HepG2 (cell line): Measurements from ENCODE around the gene PKIB. TPM values are rescaled to one million over a fixed set of nuclear protein-coding genes. Genes with fewer than 3 reads are reported as not detected.

Source experiments
- ATAC-seq: fragments of 200-7000 bp; cut with Tn5 transposase; 3 replicates; pipeline ENCODE4 v1.9.1; 2020; ENCODE audit warnings: mild to moderate bottlenecking, moderate library complexity
- BruUV-seq: library from RNA; stranded (reverse); fragments of 400-500 nt; replicated peaks from 2 replicates; lab custom pipeline; 2021; lab: Mats Ljungman, UMichigan
- CTCF ChIA-PET: fragments of 300-600 bp; formaldehyde crosslinking; extraction: SDS; loops from one replicate; lab custom pipeline; 2021; ENCODE audit warnings: low total read pairs, inconsistent platforms, low intra/inter-chr PET ratio; lab: Yijun Ruan, JAX
- POLR2A ChIA-PET: fragments of 350-600 bp; sonication (Branson Sonifier 250); formaldehyde crosslinking; loops from one replicate; lab custom pipeline; 2020; ENCODE audit warnings: antibody characterized with exemption, inconsistent platforms; lab: Yijun Ruan, JAX
- DNase-seq: peaks from one replicate; pipeline ENCODE4 v3.0.0-alpha.2; 2015; ENCODE audit warnings: low spot score
- FAIRE-seq: peaks from 3 replicates; lab custom pipeline; 2011; peaks lifted over from hg19 to GRCh38; lab: Jason Lieb, UNC
- H2AFZ ChIP-seq: one replicate; pipeline ENCODE4 v1.6.1; 2011; ENCODE audit warnings: low read length, inconsistent platforms
- H3K27ac ChIP-seq: fragments of 300-600 bp; 3 replicates; pipeline ENCODE4 v1.8.0; 2011; ENCODE audit warnings: mixed run types, mild to moderate bottlenecking, mixed read lengths, low read length, inconsistent platforms; ENCODE audit not compliant: insufficient read depth; ENCODE audit errors: extremely low read length
- H3K27me3 ChIP-seq, 2 experiments: fragments of 200-600 bp in 1 of 2; 2 replicates in 1 of 2; 3 replicates in 1 of 2; pipeline versions ENCODE4 v1.6.0 to v1.8.0; 2011; ENCODE audit warnings: low read length in 2 of 2, mild to moderate bottlenecking in 2 of 2, moderate library complexity in 2 of 2, inconsistent platforms in 1 of 2; ENCODE audit not compliant: insufficient read depth in 2 of 2, control insufficient read depth in 1 of 2
- H3K36me3 ChIP-seq, 2 experiments: fragments of 200-600 bp in 1 of 2; replicated peaks in 1 of 2; 2 replicates in 1 of 2; 3 replicates in 1 of 2; pipeline versions ENCODE4 v1.5.1 to v1.8.0; 2011; ENCODE audit warnings: low read length in 2 of 2, inconsistent platforms in 1 of 2; ENCODE audit not compliant: insufficient read depth in 2 of 2, control insufficient read depth in 1 of 2
- H3K4me1 ChIP-seq: 2 replicates; pipeline ENCODE4 v1.5.1; 2012; ENCODE audit warnings: low read length, inconsistent platforms; ENCODE audit not compliant: insufficient read depth
- H3K4me2 ChIP-seq: 2 replicates; pipeline ENCODE4 v1.6.0; 2011; ENCODE audit warnings: low read depth, low read length, inconsistent platforms
- H3K4me3 ChIP-seq, 3 experiments: fragments of 200-600 bp in 1 of 3; sonication (generic), shearing (Covaris generic) in 1 of 3; replicated peaks in 1 of 3; 2 replicates each; pipeline ENCODE4 v1.5.1; 2011 to 2016; ENCODE audit warnings: low read length in 3 of 3, inconsistent platforms in 2 of 3, low read depth in 2 of 3, mild to moderate bottlenecking in 2 of 3, control low read depth in 1 of 3, mixed read lengths in 1 of 3; ENCODE audit not compliant: insufficient read depth in 1 of 3
- H3K79me2 ChIP-seq: one replicate; pipeline ENCODE4 v1.6.1; 2011; ENCODE audit warnings: low read length, inconsistent platforms; ENCODE audit not compliant: insufficient read depth
- H3K9ac ChIP-seq: 2 replicates; pipeline ENCODE4 v1.6.0; 2011; ENCODE audit warnings: mild to moderate bottlenecking, low read depth, low read length, inconsistent platforms; ENCODE audit not compliant: insufficient read depth
- H3K9me3 ChIP-seq: 2 replicates; pipeline ENCODE4 v1.5.1; 2012; ENCODE audit warnings: mild to moderate bottlenecking, low read length
- H4K20me1 ChIP-seq: 2 replicates; pipeline ENCODE4 v1.6.0; 2011; ENCODE audit warnings: inconsistent platforms, mild to moderate bottlenecking, low read length, moderate library complexity; ENCODE audit not compliant: insufficient read depth
- GZF1 ChIP-seq: sonication (generic); formaldehyde crosslinking; IDR thresholded peaks from 2 replicates; pipeline ENCODE4 v1.5.1; 2020; ENCODE audit warnings: mild to moderate bottlenecking, missing genetic modification reagents
- HNRNPLL ChIP-seq: fragments of 200-400 bp; formaldehyde crosslinking; IDR thresholded peaks from 2 replicates; pipeline ENCODE4 v1.6.1; 2017; ENCODE audit warnings: mild to moderate bottlenecking, low read depth, low read length; ENCODE audit not compliant: poor library complexity, severe bottlenecking
- PAF1 ChIP-seq: IDR thresholded peaks from 2 replicates; pipeline ENCODE4 v1.6.1; 2016; ENCODE audit warnings: missing genetic modification reagents, missing compliant biosample characterization
- PAX8 ChIP-seq: sonication (generic); formaldehyde crosslinking; IDR thresholded peaks from 2 replicates; pipeline ENCODE4 v1.8.0; 2022; ENCODE audit warnings: mild to moderate bottlenecking, missing genetic modification reagents, borderline replicate concordance
- ZBTB43 ChIP-seq: sonication (generic); formaldehyde crosslinking; conservative IDR thresholded peaks from 2 replicates; pipeline ENCODE4 v1.4.0; 2020; ENCODE audit warnings: missing genetic modification reagents
- ZBTB7B ChIP-seq: sonication (generic); formaldehyde crosslinking; IDR thresholded peaks from 2 replicates; pipeline ENCODE4 v1.4.0; 2020; ENCODE audit warnings: missing genetic modification reagents
- ZKSCAN1 ChIP-seq: fragments of 150-350 bp; IDR thresholded peaks from 2 replicates; pipeline ENCODE4 v1.6.1; 2014; ENCODE audit warnings: low read length
- ZNF20 ChIP-seq: sonication (generic); formaldehyde crosslinking; IDR thresholded peaks from 2 replicates; pipeline ENCODE4 v1.4.0; 2020; ENCODE audit warnings: mild to moderate bottlenecking, moderate library complexity, missing genetic modification reagents
- ZNF230 ChIP-seq: sonication (generic); formaldehyde crosslinking; IDR thresholded peaks from 2 replicates; pipeline ENCODE4 v1.4.0; 2020; ENCODE audit warnings: mild to moderate bottlenecking, missing genetic modification reagents
- ZNF234 ChIP-seq: sonication (generic); formaldehyde crosslinking; conservative IDR thresholded peaks from 2 replicates; pipeline ENCODE4 v1.5.1; 2020; ENCODE audit warnings: mild to moderate bottlenecking, missing genetic modification reagents
- ZNF562 ChIP-seq: sonication (generic); formaldehyde crosslinking; IDR thresholded peaks from 2 replicates; pipeline ENCODE4 v1.8.0; 2022; ENCODE audit warnings: missing genetic modification reagents, borderline replicate concordance
- ZNF616 ChIP-seq: sonication (generic); formaldehyde crosslinking; IDR thresholded peaks from 2 replicates; pipeline ENCODE4 v1.5.0; 2020; ENCODE audit warnings: low read depth, mild to moderate bottlenecking, missing genetic modification reagents
- ZXDC ChIP-seq: sonication (generic); formaldehyde crosslinking; IDR thresholded peaks from 2 replicates; pipeline ENCODE4 v1.5.0; 2020; ENCODE audit warnings: mild to moderate bottlenecking, missing genetic modification reagents
- in situ Hi-C: cut with HindIII; loops from 2 replicates; pipeline ENCODE4 v1.10.0; 2017; ENCODE audit warnings: low pct_unique_long_range_greater_than_20kb; ENCODE audit not compliant: extremely low pct_ligation_motif_present
- intact Hi-C: fragments of 100-400 bp; cut with micrococcal nuclease; formaldehyde crosslinking; loops from one replicate; pipeline ENCODE4 v1.10.0; 2022; ENCODE audit not compliant: unreplicated experiment
- polyA plus RNA-seq, 8 experiments: library from polyadenylated mRNA; depleted of rRNA in 3 of 8; stranded (reverse) in 7 of 8; unstranded in 1 of 8; fragments of >200 nt; fragmentation: Illumina TruSeq in 4 of 8; extraction: Trizol in 4 of 8; gene quantifications; 2 replicates each; pipeline versions ENCODE4 v1.2.1 to v1.2.3, GENCODE V29; 2011 to 2016; ENCODE audit warnings: low read depth in 4 of 8, missing spikeins in 1 of 8, mixed read lengths in 1 of 8; ENCODE audit not compliant: insufficient read depth in 1 of 8
- total RNA-seq, 5 experiments: library from RNA; depleted of rRNA; stranded (reverse); fragments of >200 nt; fragmentation: Illumina TruSeq; extraction: Trizol; gene quantifications; 2 replicates each; pipeline ENCODE4 v1.2.3, GENCODE V29; 2016; ENCODE audit warnings: low read depth in 1 of 5

PKIB gene
- total and polyA plus RNA-seq, 2 of the 13 experiments (the other 11 are each of a cell fraction or from before 2014, with no cell fraction given) = 1.4 to 1.5 TPM

GRCh38 chr6:122760330-122760729 lies 150.1 kb downstream of the PKIB start:
- POLR2A ChIA-PET = no interaction called here

GRCh38 chr6:122766256-122766655 lies 156.1 kb downstream of the PKIB start:
- POLR2A ChIA-PET = no interaction called here
- DNase-seq (no peak), FAIRE-seq (no peak), ATAC-seq (no peak)
- no peaks in the 10 kb centered on the region for H3K36me3 ChIP-seq
- peaks cover 6% of the 10 kb centered on the region for H3K4me1 ChIP-seq
- no peaks in the 10 kb centered on the region for H3K9me3 ChIP-seq
- H3K9ac ChIP-seq = no peak overlapping the region
- in situ Hi-C loops (no loop called here), intact Hi-C loops (no loop called here)
- BruUV-seq = no TSS peak
- no peak overlapping the region for H3K27ac ChIP-seq
- H3K4me3 ChIP-seq = no peak overlapping the region
- CTCF ChIA-PET = no interaction called here
- H4K20me1 ChIP-seq = no peaks in the 10 kb centered on the region
- no peaks in the 10 kb centered on the region for H3K27me3 ChIP-seq
- no peaks in the 10 kb centered on the region for H3K79me2 ChIP-seq
- TF ChIP-seq PAX8 (CRISPR knock-in tag) = no peak
- no peak for TF ChIP-seq ZNF616 (CRISPR knock-in tag)
- no peak for TF ChIP-seq ZNF230 (CRISPR knock-in tag)
- no peak for TF ChIP-seq ZNF20 (CRISPR knock-in tag)
- TF ChIP-seq ZNF562 (CRISPR knock-in tag) = no peak
- no peak for TF ChIP-seq PAF1 (CRISPR knock-in tag)
- TF ChIP-seq ZBTB7B (CRISPR knock-in tag) = no peak
- TF ChIP-seq GZF1 (CRISPR knock-in tag) = no peak
- no peak for TF ChIP-seq HNRNPLL
- no peak for TF ChIP-seq ZBTB43 (CRISPR knock-in tag)
- TF ChIP-seq ZXDC (CRISPR knock-in tag) = no peak
- no peak overlapping the region for H2AFZ ChIP-seq
- no peak overlapping the region for H3K4me2 ChIP-seq

More at GRCh38 chr6:122760330-122760729, 150.1 kb downstream of the PKIB start:
- intact Hi-C loops = no loop called here
- in situ Hi-C loops = no loop called here
- no peaks in the 10 kb centered on the region for H3K9me3 ChIP-seq
- H3K36me3 ChIP-seq = no peaks in the 10 kb centered on the region
- DNase-seq (no peak), ATAC-seq (no peak), FAIRE-seq (no peak)
- H3K27me3 ChIP-seq = no peaks in the 10 kb centered on the region
- H3K27ac ChIP-seq = no peak overlapping the region
- CTCF ChIA-PET = no interaction called here
- no peaks in the 10 kb centered on the region for H3K4me1 ChIP-seq
- H3K9ac ChIP-seq = no peak overlapping the region
- no peak overlapping the region for H2AFZ ChIP-seq
- no peak overlapping the region for H3K4me2 ChIP-seq
- no peaks in the 10 kb centered on the region for H3K79me2 ChIP-seq
- no peak overlapping the region for H3K4me3 ChIP-seq
- TF ChIP-seq ZKSCAN1 = no peak
- no peak for TF ChIP-seq ZNF234
- H4K20me1 ChIP-seq = no peaks in the 10 kb centered on the region
- no TSS peak for BruUV-seq
